Suprapubic skin (tissue), 4 donors: Measurements from ENCODE around the gene POTEI.
"Not testable (repeated sequence)": the region's sequence is repeated elsewhere in the genome, so short reads cannot be mapped to it uniquely, and the experiment has no call there.

Source experiments
- CTCF ChIP-seq, 2 donors: fragments of 200-600 bp in 1 of 2; fragments of 450-650 bp in 1 of 2; sonication (generic) in 1 of 2; IDR thresholded peaks; one replicate each; pipeline ENCODE4 v1.5.1; 2016 to 2019; ENCODE audit warnings: antibody characterized with exemption in 2 of 2, mild to moderate bottlenecking in 1 of 2, moderate library complexity in 1 of 2
- EP300 ChIP-seq: sonication (generic); formaldehyde crosslinking; IDR thresholded peaks from one replicate; pipeline ENCODE4 v1.6.1; 2017; ENCODE audit warnings: antibody characterized with exemption
- POLR2A ChIP-seq, 2 donors: fragments of 450-650 bp; IDR thresholded peaks; one replicate each; pipeline ENCODE4 v1.6.1; 2017; ENCODE audit warnings: antibody characterized with exemption in 2 of 2, mild to moderate bottlenecking in 2 of 2, moderate library complexity in 2 of 2
- POLR2AphosphoS5 ChIP-seq, 3 donors: sonication (generic); formaldehyde crosslinking; IDR thresholded peaks; one replicate each; pipeline ENCODE4 v1.6.1; 2017; ENCODE audit warnings: antibody characterized with exemption in 3 of 3

- TF ChIP-seq POLR2A (IDR thresholded peaks at IDR 0.05); CTCF (IDR thresholded peaks at IDR 0.05); POLR2AphosphoS5 (IDR thresholded peaks at IDR 0.05); EP300: not testable (repeated sequence)
These were observed 58.8 kb downstream of the POTEI start for GRCh38 chr2:130450366-130450765.
